HG03354 (cell line): ENCODE data around the gene ZNF407.

ENCODE experiments used
- ATAC-seq: cut with Tn5 transposase; IDR thresholded peaks from one replicate; pipeline ENCODE4 v1.9.1; 2021; ENCODE audit warnings: mild to moderate bottlenecking; ENCODE audit not compliant: unreplicated experiment, poor library complexity, severe bottlenecking

Gene ZNF407

DNA sequence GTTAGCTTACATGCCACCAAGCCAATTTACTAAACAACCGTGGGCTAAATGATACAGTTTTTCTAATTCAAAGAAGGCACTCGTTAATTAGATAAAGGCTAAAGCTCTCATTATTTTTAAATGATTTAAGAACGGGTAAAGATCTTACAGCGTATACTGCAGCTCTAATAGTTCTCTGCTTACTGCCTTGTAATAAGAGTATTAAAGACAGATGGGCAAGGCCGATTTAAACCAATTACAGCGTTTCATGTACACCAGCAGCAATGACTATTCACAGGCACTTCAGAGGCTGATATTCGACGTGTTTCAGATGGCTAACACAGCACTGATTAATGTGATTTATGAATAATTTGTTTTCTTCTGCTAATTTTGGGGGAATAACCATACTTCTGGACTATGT, 259.3 kb downstream of the ZNF407 start:
- no peak for ATAC-seq

DNA sequence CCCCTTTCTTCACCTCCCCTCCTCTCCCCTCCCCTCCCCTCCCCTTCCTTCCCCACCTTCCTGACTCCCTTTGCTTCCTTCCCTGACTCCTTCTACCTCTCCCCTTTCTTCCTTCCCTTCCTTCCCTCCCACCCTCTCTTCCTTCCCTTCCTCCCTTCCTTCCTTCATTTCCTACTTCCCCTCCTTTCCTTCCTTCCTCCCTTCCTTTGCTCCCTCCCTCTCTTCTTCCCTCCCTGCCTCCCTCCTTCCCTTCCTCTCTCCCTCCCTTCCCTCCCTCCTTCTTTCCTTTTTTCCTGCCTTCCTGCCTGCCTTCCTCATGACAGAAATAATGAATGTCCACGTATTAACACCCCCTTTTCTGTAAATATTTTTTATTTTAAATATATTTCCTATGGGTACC, 260.2 kb downstream of the ZNF407 start:
- no peak for ATAC-seq

DNA sequence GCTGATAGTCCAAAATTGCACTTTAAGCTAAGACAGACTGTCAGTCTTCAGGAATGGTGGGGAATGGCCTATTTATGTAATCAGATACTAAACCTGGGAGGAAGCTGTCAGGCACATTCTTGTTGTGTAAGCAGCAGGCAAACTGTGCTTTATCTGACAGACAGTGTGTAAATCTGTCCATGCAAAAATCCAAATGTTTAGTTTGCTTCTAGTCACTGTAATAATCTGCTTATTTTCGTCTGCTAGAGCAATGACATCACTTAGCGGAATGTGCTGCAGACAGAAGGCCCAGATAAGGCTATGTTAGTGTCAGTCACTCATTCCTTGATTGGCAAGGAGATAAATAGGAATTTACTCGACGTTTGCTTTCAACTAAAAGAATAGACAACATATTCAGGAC, 263.5 kb downstream of the ZNF407 start:
- ATAC-seq = no peak

DNA sequence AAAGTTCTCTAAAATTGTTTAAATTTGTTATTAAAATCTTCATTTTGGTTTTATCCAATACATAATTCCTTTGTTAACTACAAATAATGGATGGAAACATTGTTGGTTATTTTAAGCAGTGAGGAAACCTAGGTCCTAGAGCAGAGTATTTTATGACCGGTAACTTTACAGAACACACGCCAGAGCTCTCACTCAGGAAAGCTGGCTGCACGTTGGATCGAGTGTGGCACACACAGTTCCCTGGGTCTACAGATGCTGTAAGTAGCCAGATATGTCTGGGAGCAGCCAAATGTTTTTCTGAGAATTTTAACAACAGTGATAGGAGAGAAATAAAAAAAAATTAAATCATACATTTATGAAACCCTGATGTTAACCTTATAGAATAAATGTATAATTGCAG, 264.4 kb downstream of the ZNF407 start:
- ATAC-seq = no peak

DNA sequence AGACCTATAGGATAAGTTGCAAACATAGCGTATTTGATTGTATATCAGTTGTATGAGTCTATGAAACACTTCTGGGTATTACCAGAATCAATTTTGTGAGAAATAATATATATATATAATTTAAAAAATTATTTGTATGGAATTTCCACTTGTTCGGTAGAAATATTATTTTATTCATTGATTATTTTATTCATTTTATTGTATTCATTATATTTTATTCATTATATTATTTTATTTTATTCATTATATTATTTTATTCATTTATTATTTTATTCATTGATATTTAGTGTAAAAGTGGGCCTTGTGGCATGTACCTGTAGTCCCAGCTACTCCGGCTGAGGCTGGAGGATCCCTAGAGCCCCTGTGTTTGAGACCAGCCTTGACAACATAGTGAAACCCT, 268.9 kb downstream of the ZNF407 start:
- ATAC-seq = no peak

DNA sequence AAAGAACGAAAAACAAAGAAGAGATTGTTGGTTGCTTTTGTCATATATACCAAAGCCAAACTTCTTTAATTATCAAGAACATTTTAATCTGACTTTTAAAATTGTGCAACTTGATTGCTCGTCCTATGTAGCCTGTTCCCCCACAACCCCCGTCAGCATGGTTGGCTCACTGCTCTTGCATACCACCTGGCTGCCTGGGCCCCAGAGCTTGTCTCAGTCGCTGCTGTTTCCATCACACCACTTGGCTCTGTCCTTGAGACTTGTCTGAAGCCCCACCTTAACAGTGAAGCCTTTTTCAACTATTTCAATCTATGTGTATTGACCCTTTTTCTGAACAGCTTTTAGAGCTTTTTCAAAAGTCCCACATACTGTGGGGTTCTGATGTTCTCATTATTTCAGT, 270.8 kb downstream of the ZNF407 start:
- no peak for ATAC-seq

DNA sequence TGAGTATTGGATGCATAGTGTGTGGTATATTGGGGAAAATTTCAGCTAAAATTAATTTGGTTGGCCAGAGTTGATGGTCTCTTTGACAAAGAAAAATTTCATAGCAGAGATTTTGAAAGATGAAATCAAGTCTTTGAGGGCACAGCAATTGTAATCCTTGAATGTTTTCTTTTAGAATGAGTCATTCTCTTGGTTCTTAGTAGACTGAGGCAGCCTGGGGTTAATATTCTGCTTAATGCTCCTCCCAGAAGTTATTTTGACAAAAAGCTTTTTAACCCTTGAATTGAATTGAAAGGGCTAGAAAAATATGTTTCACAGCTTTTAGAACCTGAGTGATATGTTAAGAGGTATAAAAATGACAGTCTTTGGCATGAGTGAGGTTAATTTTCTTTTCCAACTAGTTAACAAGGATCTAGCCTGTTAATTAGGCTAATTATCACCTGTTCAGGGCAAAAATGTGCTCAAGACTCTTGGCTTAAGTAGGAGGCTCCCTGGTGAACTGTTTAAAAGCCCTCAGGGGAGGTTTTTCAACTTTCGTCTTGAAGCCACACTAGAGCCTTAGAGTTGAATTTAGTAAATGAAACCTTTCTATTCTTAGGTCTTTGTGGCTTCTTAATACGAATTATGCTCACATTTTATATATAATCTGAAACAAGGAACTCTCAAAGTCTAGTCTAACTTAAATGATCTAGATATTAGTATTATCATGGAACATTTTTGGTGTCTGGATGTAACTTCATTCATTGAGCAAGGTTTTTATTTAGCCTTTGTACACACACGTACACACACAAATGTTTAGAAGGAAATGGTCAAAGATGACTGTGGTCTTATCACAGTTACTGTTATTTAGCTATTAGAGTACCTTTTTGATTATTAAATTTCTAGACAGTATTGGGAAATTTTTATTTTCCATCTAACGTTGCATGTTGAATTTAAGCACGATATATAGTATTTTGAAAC, 272.5 kb downstream of the ZNF407 start:
- ATAC-seq = peak; percentile 88

DNA sequence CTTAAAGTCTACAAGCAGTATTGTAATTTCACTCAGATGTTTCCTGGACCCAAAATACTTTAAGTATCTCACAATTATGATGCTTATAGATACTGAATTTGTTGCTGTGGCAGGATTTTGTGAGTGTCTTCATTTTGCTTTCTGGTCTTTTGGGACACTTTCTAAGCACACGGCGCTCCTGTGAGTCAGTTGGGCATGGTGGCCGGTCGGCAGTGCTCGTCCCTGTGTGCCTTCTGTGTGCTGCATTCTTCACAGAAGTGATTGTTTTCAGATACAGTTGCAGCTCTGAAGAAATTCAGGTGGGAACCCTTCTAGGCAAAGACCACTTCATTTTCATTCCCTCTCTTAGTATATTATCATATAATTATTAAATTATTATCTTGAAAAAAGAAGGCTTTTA, 273.3 kb downstream of the ZNF407 start:
- peak; percentile 16 for ATAC-seq

DNA sequence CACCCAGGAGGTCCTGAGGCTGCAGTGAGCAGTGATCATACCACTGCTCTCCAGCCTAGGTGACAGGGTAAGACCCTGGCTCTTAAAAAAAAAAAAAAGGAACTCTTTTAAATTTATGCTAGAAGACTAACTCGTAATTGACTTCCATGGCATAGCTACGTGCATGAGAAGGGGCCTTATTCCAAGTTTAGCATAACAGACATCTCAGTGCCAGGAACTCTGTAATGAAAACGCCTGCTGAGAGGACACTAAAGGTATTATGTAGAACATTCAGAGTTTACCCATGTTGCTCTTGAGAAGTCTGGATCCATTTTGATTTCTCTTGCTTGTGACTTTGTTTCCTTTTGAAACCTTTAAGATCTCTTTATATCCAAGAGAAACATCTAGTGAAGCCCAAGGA, 276.0 kb downstream of the ZNF407 start:
- no peak for ATAC-seq

DNA sequence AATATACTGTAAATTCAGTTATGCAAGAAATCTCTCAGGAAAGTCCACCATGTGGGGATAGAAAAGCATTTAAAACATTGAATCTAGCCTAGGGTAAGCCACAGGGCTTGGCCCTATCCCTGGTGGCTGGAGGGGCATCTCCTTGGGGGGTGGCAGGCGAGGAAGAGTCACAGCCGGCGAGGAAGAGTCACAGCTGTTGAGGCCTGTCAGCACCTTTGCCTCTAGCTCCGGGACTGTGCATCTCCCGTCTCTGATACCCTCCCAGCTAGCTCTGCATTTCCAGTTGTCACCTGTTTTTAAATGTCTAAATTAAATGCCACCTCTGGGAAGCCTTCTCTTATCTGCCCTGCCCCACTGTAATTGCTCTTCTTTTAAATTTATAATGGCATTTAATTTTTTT, 276.7 kb downstream of the ZNF407 start:
- no peak for ATAC-seq

DNA sequence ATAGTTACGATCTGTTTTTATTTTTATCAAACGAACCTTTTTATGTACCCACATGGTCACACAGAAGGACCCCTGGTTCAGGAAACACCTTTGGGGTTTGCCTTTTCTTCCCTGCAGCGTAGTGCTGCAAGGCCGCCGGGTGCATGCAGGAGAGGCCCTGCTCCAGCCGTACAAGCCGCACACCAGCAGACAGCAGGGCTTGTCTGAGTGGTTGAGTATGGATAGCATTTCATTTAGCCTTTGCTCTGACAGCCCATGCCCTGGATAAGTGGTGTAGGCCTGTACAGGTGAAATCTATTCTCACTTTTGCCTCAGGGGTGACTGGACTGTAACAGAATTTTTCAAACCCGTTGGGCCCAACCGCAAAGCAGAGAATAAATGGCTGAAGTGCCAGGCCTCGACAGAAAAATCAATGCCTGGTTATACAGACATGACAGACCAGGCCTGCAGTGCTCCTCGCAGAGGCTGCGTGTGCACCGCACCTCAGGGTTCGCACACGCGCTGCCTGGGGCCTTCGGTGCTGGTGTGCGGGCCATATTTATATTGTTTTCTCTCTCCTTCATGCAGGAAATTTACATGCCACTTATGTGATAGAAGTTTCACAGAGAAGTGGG, 279.1 kb downstream of the ZNF407 start:
- ATAC-seq = no peak

DNA sequence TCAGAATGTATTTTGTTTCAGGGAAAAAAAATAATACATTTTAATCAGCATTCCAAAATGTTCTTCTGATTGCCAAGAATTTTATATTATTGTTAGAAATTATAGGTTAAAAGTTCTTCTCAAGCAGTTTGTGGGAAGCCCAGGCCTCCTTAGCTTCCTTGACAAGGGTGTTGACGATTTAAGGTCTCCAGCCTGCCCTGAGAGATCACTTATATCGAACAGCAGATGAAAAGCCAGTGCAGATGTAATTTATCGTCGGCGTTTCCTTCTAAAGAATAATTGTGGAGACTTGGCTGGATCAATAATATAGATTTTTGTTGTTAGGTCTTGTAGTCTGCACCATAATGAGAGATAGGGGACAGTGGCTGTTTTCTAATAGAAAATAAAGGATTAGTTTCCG, 280.6 kb downstream of the ZNF407 start:
- no peak for ATAC-seq

DNA sequence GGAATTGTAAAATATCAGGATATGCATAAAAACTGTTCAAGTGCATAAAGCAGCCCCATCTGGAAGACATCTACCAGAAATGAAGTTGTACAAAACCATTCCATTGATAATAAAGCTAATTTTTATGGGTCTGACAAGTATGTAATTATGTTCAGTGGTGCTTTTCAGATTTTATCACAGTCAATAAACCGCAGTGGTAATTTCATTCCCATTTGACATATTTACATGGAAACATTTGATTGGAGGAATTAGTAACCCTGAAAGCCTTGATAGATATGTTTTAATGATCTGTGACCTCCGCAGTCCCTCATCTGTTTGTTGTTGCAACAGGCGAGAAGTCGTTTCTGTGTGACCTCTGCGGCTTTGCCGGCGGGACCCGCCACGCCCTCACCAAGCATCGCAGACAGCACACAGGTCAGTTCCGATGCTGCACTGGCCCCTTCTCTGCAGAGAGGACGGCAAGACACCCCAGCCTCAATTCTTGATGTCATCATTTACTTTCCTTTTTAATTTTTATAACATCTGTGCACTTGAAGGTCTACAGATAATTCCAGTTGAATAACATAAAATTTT, 283.1 kb downstream of the ZNF407 start:
- ATAC-seq = no peak

DNA sequence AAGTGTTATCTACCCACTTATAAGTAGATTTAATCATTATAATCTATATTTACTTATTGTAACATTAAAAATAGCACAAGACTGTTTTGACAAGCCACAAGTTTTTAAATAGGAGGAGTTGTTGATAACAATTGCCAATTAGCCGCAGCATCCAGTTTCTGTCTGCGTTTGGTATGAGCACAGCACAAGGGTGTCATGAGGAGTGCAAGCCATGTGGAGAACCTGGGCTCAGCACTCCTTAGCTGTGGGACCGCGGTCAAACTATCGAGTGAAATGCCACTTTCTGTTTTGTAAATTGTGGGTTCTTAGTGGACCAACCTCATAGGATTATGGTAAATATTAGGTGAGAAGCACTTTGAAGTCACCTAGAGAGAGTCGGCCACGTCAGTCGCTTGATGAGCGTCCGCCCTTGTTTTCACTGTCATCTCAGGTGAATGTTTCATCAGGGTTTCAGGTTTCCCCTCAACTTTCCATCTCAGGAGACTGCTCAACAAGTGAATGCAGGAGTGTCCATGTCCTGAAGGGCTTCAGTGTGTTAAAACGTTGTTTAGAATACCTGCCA, 294.5 kb downstream of the ZNF407 start:
- no peak for ATAC-seq

DNA sequence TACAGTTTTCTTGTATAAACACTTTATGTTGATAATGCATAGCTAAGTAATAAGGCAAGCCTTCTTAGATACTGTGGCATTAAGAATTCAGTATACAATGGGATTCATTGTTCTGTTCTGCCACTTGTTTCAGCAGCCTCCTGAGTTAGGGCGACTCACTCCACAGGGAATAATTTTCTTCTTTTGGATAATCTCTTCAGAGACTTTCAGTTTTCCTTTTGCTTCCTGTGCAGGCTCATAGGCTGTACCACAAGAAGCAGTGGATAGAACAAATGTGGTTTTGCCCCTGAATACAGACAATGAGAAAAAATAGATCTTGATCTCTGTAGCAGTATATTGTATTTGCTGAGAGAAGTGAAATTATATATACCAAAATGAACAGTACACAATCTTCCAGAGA, 298.0 kb downstream of the ZNF407 start:
- ATAC-seq = no peak

DNA sequence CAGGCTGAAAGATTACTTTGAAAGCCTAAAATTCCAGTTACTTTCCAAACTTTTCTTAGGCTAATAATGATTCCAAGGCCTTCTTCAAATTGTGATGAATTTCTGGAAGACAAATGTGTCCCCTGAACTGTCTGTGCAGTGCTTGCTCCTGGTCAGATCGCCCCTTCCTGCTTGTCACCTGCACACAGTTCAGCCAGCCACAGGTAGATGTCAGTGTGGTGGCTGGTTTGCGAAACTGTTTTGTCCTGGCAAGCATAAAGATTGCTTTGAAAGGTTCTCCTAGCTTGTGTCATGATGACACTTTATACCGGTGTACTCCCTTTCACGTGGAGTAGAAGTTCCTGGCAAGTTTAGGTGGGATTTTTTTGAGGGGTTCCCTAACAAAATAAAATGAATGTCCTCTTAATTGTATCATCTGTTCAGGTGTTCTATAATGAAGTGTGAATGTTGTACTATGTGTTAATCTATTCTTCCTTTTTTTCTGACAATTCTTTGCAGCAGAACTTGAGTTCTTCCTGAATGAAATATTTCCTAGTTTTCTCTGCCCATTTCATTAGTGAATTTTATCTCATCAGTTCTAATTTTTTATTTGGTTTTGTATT, 298.8 kb downstream of the ZNF407 start:
- peak; percentile 93 for ATAC-seq

DNA sequence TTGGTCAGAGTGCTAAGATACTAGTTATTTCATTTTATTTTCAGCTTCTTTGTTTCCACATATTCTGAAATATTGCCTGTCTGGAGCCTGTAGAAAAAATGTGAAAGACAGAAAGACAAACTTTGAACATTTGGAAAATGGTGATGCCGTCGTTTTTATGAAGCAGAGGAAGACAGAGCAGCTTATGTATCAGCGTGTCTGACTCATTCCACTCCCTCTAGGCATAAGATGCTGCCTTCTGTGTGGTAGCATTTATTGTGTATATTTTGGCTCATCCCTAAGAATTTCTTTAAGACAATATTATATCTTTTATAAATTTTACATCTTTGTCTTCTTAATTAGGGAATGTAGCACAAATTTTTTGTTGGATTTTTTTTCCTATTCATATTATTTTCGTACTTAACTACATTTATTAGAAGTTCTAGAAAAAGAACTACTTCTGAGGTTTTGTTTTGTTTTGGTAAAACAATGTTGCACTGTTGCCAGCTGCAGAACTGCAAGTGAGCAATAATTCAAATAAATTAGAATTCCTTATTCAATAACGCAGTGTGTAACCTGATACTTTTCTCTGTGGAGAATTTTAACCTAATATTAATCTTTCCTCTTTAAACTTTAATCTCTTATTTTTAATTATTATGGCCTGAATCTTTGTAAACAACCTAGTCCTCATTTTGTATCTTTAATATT, 300.4 kb downstream of the ZNF407 start:
- ATAC-seq = no peak

DNA sequence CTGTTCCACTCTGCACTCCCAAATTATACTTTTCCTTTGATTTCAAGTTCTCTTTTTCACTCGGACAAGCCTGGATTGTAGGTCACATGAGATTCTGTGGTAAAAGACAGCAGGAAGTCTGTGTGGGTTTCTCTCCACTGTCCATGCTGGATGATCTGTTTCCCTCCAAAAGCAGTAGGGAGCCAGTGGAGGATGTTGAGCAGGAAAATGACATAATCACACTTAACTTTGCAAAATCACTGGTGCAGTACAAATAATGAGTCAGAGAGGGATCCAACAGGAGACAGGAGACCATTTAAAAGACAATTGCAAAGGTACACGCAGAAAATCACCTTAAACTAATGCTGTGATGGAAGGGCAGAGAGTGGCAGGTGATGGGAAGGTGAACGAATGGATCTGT, 301.3 kb downstream of the ZNF407 start:
- no peak for ATAC-seq

DNA sequence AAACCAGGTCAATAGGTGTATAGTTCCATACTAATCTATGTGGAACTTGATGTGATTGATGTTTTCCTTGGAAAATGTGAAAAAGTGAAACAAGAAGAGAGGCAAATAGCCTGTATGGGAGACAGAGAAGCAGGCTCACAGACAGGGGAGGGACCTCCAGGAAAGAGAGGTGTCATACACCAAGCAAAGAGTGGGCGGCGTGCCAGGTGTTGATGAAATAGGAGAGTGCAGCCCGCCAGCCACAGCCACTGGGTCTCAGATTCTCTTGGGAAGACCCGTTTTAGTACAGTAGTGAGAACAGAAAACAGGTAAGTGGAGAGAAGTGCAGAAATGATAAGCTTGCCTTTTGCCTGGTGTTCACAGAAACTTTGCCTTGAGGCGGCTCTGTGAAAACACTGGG, 301.9 kb downstream of the ZNF407 start:
- ATAC-seq = no peak
